NB4 (cell line): ENCODE results near the gene RPS6KA5.
"Not testable (repeated sequence)": the region's sequence is repeated elsewhere in the genome, so short reads cannot be mapped to it uniquely, and the experiment has no call there.

Experiments
- DNase-seq: peaks from one replicate; pipeline ENCODE4 v3.0.0; 2010; ENCODE audit warnings: low read depth
- H3K4me3 ChIP-seq: one replicate; pipeline ENCODE4 v1.5.1; 2011; ENCODE audit warnings: mild to moderate bottlenecking, low read depth, low read length, moderate library complexity
- MYC ChIP-seq: IDR thresholded peaks from 2 replicates; pipeline ENCODE4 v1.6.1; 2011; ENCODE audit warnings: low read depth, low read length
- POLR2A ChIP-seq: IDR thresholded peaks from 2 replicates; pipeline ENCODE4 v1.6.1; 2011; ENCODE audit warnings: mild to moderate bottlenecking; ENCODE audit not compliant: insufficient read length; ENCODE audit errors: extremely low read depth
- TF ChIP-seq, protein P1 (sequence below): IDR thresholded peaks from 2 replicates; pipeline ENCODE4 v1.6.1; 2011; ENCODE audit warnings: low read depth, low read length
- TF ChIP-seq, protein P2 (sequence below): IDR thresholded peaks from one replicate; pipeline ENCODE4 v1.5.1; 2012; ENCODE audit warnings: low read depth, low read length

The RPS6KA5 gene

DNA sequence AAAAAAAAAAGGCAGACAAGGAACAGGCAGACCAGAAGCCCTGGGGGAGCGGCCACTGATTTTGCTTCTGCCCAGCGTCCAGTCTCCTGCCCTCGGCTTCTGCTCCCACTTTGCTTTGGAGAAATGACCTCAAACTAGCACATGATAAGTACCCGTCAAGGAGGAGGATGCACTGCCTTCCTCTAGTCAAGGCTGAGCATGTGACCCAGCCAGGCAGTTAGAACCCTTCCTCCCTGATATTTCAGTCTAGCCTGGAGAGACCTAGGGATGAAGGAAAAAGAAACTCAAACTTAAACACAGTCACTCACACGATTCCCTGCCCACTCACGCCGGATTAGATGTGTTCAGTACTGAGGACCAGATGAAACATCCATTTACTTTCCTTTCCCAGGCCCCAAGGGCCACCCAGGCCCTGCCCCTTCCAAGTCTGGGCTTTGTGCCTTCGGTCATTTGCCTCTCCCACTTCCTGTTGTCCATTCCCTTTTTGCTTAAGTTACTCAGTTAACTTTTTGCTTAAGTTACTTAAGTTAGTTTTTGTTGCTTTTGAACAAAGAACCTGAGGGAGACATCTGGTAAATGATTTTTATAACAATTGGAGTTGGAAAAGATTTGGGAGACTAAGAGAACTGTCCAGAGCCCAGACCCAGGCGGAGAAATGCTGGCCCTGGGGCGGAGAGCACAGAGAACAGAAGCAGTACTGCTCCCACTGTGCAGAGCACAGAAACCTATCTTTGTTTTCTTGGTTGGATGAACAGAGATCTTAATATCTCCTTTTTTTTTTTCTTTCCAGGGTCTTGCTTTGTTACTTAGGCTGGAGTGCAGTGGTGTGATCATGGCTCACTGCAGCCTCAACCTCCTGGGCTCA, 221.2 kb downstream of the RPS6KA5 start:
- no peak for DNase-seq
- no peak overlapping the region for H3K4me3 ChIP-seq
- no peak for TF ChIP-seq POLR2A
- TF ChIP-seq, protein P1, sequence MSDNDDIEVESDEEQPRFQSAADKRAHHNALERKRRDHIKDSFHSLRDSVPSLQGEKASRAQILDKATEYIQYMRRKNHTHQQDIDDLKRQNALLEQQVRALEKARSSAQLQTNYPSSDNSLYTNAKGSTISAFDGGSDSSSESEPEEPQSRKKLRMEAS = no peak
- TF ChIP-seq MYC = no peak

DNA sequence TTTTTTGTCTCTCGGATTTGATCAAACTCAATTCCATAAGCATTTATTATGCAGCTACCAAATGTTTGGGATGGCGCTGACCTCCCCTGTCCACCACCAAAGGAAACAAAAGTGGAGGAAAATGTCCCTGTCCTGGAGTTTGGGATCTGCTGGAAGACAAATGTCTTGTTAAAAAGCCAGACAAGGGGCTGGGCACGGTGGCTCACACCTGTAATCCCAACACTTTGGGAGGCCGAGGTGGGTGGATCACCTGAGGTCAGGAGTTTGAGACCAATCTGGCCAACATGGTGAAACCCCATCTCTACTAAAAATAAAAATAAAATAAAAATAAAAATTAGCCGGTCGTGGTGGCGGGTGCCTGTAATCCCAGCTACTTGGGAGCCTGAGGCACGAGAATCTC, 221.9 kb downstream of the RPS6KA5 start:
- DNase-seq, H3K4me3 ChIP-seq: not testable (repeated sequence)

DNA sequence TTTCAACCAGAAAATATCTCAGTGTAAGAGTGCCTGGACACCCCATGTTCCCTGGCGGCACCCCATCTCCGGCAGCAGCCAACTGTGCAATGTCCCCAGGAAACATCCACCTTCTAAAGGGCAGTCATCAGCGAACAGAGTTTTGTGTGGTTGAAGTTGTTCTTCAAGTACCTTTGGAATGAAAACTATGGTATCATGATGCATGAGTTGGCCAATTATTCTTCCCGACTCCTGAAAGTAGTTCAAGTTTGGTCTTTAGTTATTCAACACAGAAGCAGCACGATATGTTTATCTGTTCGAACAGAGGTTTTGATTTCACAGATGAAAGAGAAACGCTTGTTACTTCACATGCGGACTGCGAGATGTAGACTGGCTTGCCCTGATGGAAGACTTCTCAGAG, 223.1 kb downstream of the RPS6KA5 start:
- H3K4me3 ChIP-seq = no peak overlapping the region
- DNase-seq = no peak
- no peak for TF ChIP-seq MYC
- TF ChIP-seq, protein P2, sequence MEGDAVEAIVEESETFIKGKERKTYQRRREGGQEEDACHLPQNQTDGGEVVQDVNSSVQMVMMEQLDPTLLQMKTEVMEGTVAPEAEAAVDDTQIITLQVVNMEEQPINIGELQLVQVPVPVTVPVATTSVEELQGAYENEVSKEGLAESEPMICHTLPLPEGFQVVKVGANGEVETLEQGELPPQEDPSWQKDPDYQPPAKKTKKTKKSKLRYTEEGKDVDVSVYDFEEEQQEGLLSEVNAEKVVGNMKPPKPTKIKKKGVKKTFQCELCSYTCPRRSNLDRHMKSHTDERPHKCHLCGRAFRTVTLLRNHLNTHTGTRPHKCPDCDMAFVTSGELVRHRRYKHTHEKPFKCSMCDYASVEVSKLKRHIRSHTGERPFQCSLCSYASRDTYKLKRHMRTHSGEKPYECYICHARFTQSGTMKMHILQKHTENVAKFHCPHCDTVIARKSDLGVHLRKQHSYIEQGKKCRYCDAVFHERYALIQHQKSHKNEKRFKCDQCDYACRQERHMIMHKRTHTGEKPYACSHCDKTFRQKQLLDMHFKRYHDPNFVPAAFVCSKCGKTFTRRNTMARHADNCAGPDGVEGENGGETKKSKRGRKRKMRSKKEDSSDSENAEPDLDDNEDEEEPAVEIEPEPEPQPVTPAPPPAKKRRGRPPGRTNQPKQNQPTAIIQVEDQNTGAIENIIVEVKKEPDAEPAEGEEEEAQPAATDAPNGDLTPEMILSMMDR = no peak

DNA sequence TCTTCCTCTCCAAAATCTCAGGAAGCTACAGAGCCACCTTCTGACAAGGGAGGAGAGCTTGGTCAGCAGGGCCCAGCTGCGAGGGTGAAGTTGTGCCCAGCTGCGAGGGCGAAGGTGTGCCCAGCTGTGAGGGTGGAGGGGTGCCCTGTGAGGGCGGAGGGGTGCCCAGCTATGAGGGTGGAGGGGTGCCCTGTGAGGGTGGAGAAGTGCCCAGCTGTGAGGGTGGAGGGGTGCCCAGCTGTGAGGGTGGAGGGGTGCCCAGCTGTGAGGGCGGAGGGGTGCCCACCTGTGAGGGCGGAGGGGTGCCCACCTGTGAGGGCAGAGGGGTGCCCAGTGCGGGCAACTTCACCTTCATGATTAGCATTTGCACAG, 223.8 kb downstream of the RPS6KA5 start:
- no peak for DNase-seq
- TF ChIP-seq POLR2A (no peak), MYC (no peak)
- TF ChIP-seq, protein P2 = no peak
- TF ChIP-seq, protein P1 = no peak
- H3K4me3 ChIP-seq = no peak overlapping the region

DNA sequence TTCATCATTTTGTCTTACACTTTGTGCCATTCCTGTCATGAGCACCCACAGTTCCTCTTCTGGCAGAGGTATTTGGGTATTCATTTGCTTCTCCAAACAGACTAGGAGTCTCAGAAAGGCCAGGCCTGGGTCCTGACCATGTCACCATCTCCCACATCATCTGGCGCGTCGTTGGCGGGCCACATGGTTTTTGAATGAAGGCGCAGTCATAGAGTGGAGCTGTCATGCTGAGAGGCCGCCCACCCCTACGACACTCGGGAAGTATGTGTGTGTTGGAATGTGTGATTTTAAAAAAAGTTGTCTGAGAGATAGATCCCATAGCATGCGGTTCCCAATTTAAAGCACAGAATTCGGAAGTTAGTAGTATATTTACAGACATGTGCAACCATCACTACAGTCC, 228.6 kb downstream of the RPS6KA5 start:
- DNase-seq = no peak
- TF ChIP-seq POLR2A = no peak
- TF ChIP-seq, protein P1 = no peak
- TF ChIP-seq, protein P2 = no peak

DNA sequence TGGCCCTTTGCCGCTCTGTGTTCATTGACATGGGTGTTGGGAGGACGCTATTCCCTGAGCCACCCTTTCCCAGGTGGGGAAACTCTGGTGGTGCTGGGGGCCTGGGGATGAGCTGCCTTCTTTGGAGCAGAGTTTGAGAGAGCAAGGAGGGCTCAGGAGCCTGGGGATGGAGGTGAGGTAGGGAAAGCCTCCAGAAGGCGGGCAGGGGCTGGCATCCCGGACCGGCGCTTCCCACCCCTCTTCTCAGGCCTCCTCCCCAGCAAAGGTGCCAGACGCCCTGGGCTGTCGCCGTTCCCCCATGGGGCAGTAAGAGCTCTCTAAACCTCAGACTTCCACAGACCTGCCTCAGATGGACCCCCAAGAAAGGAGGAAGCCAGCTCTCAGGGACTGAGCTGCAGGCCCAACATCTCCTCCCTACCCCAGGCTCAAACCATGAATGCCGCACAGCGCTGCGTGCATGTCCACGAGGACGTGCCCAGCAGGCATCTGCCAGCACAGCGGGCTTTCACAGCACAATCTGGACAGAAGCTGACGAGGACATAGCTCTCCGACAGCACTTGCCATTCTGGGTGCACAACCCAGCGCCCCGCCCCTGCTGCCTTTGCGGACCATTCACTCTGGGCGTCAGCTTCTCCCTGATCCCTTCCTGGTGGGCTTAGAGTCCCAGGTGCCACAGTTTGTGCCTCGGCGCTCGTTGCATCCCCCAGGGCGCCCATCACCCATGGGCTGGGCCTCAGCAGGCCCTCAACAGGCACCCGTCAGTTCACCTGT, 229.3 kb downstream of the RPS6KA5 start:
- TF ChIP-seq, protein P2 = no peak
- no peak for TF ChIP-seq MYC
- no peak for TF ChIP-seq POLR2A
- TF ChIP-seq, protein P1 = no peak
- no peak for DNase-seq
- no peak overlapping the region for H3K4me3 ChIP-seq

More for the DNA sequence above, 228.6 kb downstream of the RPS6KA5 start:
- H3K4me3 ChIP-seq = no peak overlapping the region
